GM12892 (cell line): ENCODE measurements around the gene BLZF1.

Source experiments
- POLR2A ChIP-seq: IDR thresholded peaks from 2 replicates; pipeline ENCODE4 v1.6.1; 2011; ENCODE audit warnings: low read depth, low read length, control low read depth
- TAF1 ChIP-seq: IDR thresholded peaks from 2 replicates; pipeline ENCODE4 v1.6.1; 2011; ENCODE audit warnings: low read depth, mild to moderate bottlenecking, control low read depth, low read length, borderline replicate concordance

DNA sequence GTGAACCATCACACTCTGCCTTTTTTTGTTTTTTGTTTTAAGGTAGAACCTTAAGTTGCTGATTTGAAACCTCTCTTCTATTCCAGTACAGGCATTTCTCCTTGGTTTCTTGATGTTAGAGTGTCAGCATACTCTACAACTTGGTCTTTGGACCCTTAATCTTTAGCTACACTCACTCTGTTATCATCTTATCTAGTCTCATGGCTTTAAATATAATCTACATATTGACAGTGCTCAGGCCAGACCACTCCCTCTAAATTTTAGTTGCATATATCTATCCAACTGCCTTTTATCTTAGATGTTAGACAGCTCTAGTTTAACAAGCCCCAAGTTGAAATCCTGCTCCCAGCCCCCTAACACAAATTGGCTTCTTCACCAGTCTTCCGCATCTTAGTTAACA lies 22.5 kb upstream of the BLZF1 start:
- TF ChIP-seq POLR2A (no peak), TAF1 (no peak)
